Stimulated activated CD8-positive, alpha-beta memory T cell treated with anti-CD3 and anti-CD28 coated beads, Interleukin-15, amount 100 ng/mL, for 1 hour (primary cell): ENCODE results near the gene PXDN.

Experiments used
- DNase-seq: peaks from one replicate; pipeline ENCODE4 v3.0.0-alpha.2; 2020; ENCODE audit warnings: low read depth

Gene PXDN

GRCh38 chr2:1661891-1662605 is 82.3 kb downstream of the PXDN start:
- DNase-seq: no peak

GRCh38 chr2:1660656-1661640 is 83.4 kb downstream of the PXDN start:
- DNase-seq: no peak

- DNase-seq: no peak
Measured at GRCh38 chr2:1659951-1660565, 84.3 kb downstream of the PXDN start.

- no peak for DNase-seq
Measured at GRCh38 chr2:1658394-1659151, 85.7 kb downstream of the PXDN start.

GRCh38 chr2:1656961-1657841 is 87.1 kb downstream of the PXDN start:
- no peak for DNase-seq

GRCh38 chr2:1656326-1656960 is 87.9 kb downstream of the PXDN start:
- DNase-seq: no peak

GRCh38 chr2:1655461-1655860 is 88.9 kb downstream of the PXDN start:
- no peak for DNase-seq

- no peak for DNase-seq
Measured at GRCh38 chr2:1654696-1655374, 89.5 kb downstream of the PXDN start.

- no peak for DNase-seq
Measured at GRCh38 chr2:1653956-1654695, 90.2 kb downstream of the PXDN start.

- no peak for DNase-seq
Measured at GRCh38 chr2:1652034-1652790, 92.1 kb downstream of the PXDN start.

- DNase-seq: no peak
Measured at GRCh38 chr2:1651121-1652033, 92.9 kb downstream of the PXDN start.

- DNase-seq: no peak
Measured at GRCh38 chr2:1650085-1650872, 94.0 kb downstream of the PXDN start.

GRCh38 chr2:1649103-1650084 is 94.9 kb downstream of the PXDN start:
- DNase-seq: no peak

- no peak for DNase-seq
Measured at GRCh38 chr2:1648241-1649102, 95.8 kb downstream of the PXDN start.
